Measurements from ENCODE around the gene RRP1.
A peak's percentile ranks its signal among the peaks of the same experiment; 100 is the strongest.

The RRP1 gene

DNA sequence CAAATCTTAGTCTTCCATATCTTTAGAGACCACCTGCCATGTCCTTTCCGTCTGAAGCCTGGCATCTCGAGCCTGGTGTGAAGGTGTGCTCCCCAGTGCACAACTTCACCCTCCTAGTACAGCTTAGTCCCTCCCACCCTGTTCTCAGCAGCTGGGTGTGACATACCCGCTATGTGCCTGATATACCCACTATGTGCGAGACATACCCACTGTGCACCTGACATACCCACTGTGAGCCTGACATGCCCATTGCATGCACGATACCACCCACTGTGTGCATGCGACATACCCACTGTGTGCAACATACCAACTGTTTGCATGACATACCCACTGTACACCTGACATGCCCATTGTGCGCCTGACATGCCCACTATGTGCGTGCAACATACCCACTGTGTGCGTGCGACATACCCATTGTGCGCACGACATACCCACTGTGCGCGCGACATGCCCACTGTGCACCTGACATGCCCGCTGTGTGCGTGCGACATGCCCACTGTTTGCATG is 3.0 kb upstream of the RRP1 start:
- TF ChIP-seq ZNF274 (IDR thresholded peaks at IDR 0.05; ENCODE audit: low read depth, low read length) = no peak
- Histone ChIP-seq H3K27me3 (ENCODE audit: insufficient read depth, insufficient read length) (no peaks in the 10 kb centered on the region), H3K4me1 (ENCODE audit: insufficient read depth, insufficient read length) (peaks cover 11% of the 10 kb centered on the region), H3K4me3 (ENCODE audit: insufficient read length, low read depth) (no peak overlapping the region), H3K9me3 (ENCODE audit: insufficient read depth, low read length) (no peaks in the 10 kb centered on the region), H3K36me3 (ENCODE audit: insufficient read depth, insufficient read length, low read length) (peaks cover 13% of the 10 kb centered on the region), H3K9ac (ENCODE audit: insufficient read length, low read depth) (no peak overlapping the region)
- no peak for DNase-seq (ENCODE audit: low read depth, low spot score)

DNA sequence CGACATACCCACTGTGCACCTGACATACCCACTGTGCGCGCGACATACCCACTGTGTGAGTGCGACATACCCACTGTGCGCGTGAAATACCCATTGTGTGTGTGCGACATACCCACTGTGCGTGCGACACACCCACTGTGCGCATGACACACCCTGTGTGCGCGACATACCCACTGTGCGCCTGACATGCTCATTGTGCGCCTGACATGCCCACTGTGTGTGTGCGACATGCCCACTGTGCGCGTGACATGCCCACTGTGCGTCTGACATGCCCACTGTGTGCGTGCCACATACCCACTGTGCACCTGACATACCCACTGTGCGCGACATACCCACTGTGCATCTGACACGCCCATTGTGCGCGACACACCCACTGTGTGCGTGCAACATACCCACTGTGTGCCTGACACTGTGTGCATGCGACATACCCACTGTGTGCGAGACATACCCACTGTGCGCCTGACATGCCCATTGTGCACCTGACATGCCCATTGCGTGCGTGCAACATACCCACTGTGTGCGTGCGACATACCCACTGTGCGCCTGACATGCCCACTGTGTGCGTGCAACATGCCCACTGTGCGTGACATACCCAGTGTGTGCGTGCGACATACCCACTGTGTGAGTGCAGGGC is 2.5 kb upstream of the RRP1 start:
- H3K27me3 ChIP-seq (ENCODE audit: insufficient read depth, insufficient read length) = no peaks in the 10 kb centered on the region
- no peak for DNase-seq (ENCODE audit: low read depth, low spot score)
- H3K9ac ChIP-seq (ENCODE audit: insufficient read length, low read depth) = no peak overlapping the region
- H3K9me3 ChIP-seq (ENCODE audit: insufficient read depth, low read length) = no peaks in the 10 kb centered on the region
- peaks cover 11% of the 10 kb centered on the region for H3K4me1 ChIP-seq (ENCODE audit: insufficient read depth, insufficient read length)
- TF ChIP-seq SUZ12 (IDR thresholded peaks at IDR 0.05; ENCODE audit: extremely low read depth, insufficient read depth, insufficient read length) = no peak
- H3K4me3 ChIP-seq (ENCODE audit: insufficient read length, low read depth) = no peak overlapping the region
- H3K36me3 ChIP-seq (ENCODE audit: insufficient read depth, insufficient read length, low read length) = peaks cover 18% of the 10 kb centered on the region

DNA sequence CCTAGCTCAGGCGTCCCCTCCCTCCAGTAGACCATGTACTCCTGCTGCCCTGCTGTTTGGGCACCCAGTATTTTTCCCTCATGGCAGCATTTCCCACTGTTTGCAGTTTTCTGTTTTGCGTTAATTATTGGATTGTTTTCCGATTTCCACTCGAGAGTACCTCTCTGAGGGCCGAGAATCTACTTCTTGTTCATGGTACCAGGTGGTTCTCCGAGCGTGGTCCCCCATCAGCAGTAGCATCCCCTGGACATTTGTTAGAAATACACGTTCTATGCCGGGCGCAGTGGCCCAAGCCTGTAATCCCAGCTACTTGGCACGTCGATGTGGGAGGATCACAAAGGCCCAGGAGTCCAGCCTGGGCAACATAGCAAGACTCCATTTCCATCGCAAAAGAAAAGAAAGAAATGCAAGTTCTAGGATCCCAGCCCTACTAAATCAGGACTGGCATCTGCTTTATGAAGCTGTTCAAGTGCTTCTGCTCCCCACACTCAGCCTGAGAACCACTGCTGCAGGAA is 690 bp downstream of the RRP1 start:
- H3K27me3 ChIP-seq (ENCODE audit: insufficient read depth, insufficient read length) = no peaks in the 10 kb centered on the region
- TF ChIP-seq ZNF274 (IDR thresholded peaks at IDR 0.05; ENCODE audit: low read depth, low read length) = no peak
- no peak for TF ChIP-seq SUZ12 (IDR thresholded peaks at IDR 0.05; ENCODE audit: extremely low read depth, insufficient read depth, insufficient read length)
- TF ChIP-seq YY1 (IDR thresholded peaks at IDR 0.05; ENCODE audit: insufficient read depth, insufficient read length) = no peak
- peaks cover 11% of the 10 kb centered on the region for H3K4me1 ChIP-seq (ENCODE audit: insufficient read depth, insufficient read length)
- peak overlapping the region; percentile 98 for H3K9ac ChIP-seq (ENCODE audit: insufficient read length, low read depth)
- peaks cover 49% of the 10 kb centered on the region for H3K36me3 ChIP-seq (ENCODE audit: insufficient read depth, insufficient read length, low read length)
- H3K9me3 ChIP-seq (ENCODE audit: insufficient read depth, low read length) = no peaks in the 10 kb centered on the region
- peak overlapping the region; percentile 98 for H3K4me3 ChIP-seq (ENCODE audit: insufficient read length, low read depth)
- DNase-seq (ENCODE audit: low read depth, low spot score) = no peak

DNA sequence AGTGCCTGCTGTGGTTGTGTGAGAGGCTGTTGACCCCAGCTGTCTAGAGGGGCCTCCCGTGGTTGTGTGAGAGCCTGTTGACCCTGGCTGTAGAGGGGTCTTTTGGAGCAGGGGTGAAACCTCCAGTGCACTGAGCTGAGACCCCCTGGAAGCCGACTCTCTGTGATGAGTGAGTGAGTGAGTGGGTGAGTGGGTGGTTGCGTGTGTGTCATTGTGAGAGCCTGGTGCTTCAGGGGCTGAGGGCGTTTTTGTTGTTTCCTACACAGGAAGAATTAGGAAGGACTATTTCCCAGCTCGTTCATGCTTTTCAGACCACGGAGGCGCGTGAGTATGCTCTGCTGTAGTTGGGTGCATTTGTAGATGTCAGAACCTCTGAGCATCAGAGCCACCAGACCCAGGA is 3.0 kb downstream of the RRP1 start:
- Histone ChIP-seq H3K9ac (ENCODE audit: insufficient read length, low read depth) (no peak overlapping the region), H3K4me3 (ENCODE audit: insufficient read length, low read depth) (no peak overlapping the region), H3K4me1 (ENCODE audit: insufficient read depth, insufficient read length) (peaks cover 7% of the 10 kb centered on the region), H3K27me3 (ENCODE audit: insufficient read depth, insufficient read length) (no peaks in the 10 kb centered on the region), H3K9me3 (ENCODE audit: insufficient read depth, low read length) (no peaks in the 10 kb centered on the region), H3K36me3 (ENCODE audit: insufficient read depth, insufficient read length, low read length) (peaks cover 73% of the 10 kb centered on the region)
- TF ChIP-seq ZNF274 (IDR thresholded peaks at IDR 0.05; ENCODE audit: low read depth, low read length) (no peak), SUZ12 (IDR thresholded peaks at IDR 0.05; ENCODE audit: extremely low read depth, insufficient read depth, insufficient read length) (no peak), YY1 (IDR thresholded peaks at IDR 0.05; ENCODE audit: insufficient read depth, insufficient read length) (no peak)
- no peak for DNase-seq (ENCODE audit: low read depth, low spot score)

DNA sequence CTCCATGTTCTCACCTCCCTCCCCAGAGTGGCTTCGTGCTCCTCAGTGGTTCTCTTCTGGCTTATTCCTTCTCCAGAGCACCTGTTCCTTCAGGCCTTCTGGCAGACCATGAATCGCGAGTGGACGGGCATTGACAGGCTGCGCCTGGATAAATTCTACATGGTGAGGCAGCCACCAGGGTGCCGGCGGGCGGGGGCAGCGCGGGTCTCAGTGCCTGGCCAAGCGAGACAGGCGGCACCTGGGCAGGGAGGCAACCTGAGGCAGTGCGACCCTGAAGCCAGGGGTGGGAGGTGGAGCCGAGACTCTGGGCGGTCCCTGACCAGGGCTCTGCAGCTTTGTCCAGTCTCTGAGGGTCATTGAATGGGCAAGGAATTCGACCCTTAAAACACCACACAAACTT is 3.9 kb downstream of the RRP1 start:
- Histone ChIP-seq H3K36me3 (ENCODE audit: insufficient read depth, insufficient read length, low read length) (peaks cover 81% of the 10 kb centered on the region), H3K9ac (ENCODE audit: insufficient read length, low read depth) (no peak overlapping the region), H3K27me3 (ENCODE audit: insufficient read depth, insufficient read length) (no peaks in the 10 kb centered on the region), H3K4me3 (ENCODE audit: insufficient read length, low read depth) (no peak overlapping the region), H3K4me1 (ENCODE audit: insufficient read depth, insufficient read length) (peaks cover 7% of the 10 kb centered on the region), H3K9me3 (ENCODE audit: insufficient read depth, low read length) (no peaks in the 10 kb centered on the region)
- TF ChIP-seq ZNF274 (IDR thresholded peaks at IDR 0.05; ENCODE audit: low read depth, low read length) (no peak), SUZ12 (IDR thresholded peaks at IDR 0.05; ENCODE audit: extremely low read depth, insufficient read depth, insufficient read length) (no peak), YY1 (IDR thresholded peaks at IDR 0.05; ENCODE audit: insufficient read depth, insufficient read length) (no peak)
- DNase-seq (ENCODE audit: low read depth, low spot score) = no peak

DNA sequence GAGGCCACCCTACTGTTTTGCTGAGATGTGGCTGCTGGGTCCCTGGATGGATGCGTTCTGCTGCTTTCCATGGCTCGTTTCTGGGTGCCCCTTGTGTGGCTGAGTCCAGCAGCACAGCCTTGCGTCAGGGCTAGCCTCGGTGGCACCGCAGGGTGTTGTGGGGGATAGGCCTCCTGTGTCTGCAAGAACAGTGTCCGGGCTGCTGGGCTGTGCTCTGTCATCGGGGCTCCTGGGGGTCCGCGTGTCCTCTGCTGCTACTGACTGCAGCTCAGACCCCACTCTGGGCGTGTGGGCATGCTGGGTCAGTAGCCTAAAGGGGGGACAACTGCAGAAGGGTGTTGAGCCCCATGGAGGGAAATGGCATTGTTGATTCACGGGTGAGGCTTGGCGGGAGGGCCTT is 4.9 kb downstream of the RRP1 start:
- H3K36me3 ChIP-seq (ENCODE audit: insufficient read depth, insufficient read length, low read length) = peaks cover 91% of the 10 kb centered on the region
- no peak overlapping the region for H3K9ac ChIP-seq (ENCODE audit: insufficient read length, low read depth)
- TF ChIP-seq SUZ12 (IDR thresholded peaks at IDR 0.05; ENCODE audit: extremely low read depth, insufficient read depth, insufficient read length) = no peak
- no peak for TF ChIP-seq ZNF274 (IDR thresholded peaks at IDR 0.05; ENCODE audit: low read depth, low read length)
- no peak for TF ChIP-seq YY1 (IDR thresholded peaks at IDR 0.05; ENCODE audit: insufficient read depth, insufficient read length)
- H3K4me1 ChIP-seq (ENCODE audit: insufficient read depth, insufficient read length) = peaks cover 7% of the 10 kb centered on the region
- no peak for DNase-seq (ENCODE audit: low read depth, low spot score)
- H3K9me3 ChIP-seq (ENCODE audit: insufficient read depth, low read length) = no peaks in the 10 kb centered on the region
- no peak overlapping the region for H3K4me3 ChIP-seq (ENCODE audit: insufficient read length, low read depth)
- H3K27me3 ChIP-seq (ENCODE audit: insufficient read depth, insufficient read length) = no peaks in the 10 kb centered on the region

DNA sequence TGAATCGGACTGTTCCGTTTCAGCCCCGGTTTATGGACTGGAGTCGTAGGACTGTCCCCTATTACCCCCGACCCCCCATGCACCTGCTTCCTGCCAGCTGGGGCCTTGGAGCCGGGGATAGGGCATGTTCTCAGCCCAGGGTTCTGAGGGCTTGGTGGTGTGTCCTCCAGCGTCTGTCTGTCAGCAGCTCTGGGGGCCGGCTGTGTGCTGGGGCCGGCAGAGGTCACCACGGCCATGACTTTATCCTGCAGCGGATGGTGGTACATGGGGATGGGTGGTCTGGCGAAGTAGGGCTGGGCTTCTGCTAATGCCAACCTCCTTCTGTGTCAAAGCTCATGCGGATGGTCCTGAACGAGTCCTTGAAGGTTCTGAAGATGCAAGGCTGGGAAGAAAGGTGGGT is 5.5 kb downstream of the RRP1 start:
- Histone ChIP-seq H3K4me3 (ENCODE audit: insufficient read length, low read depth) (no peak overlapping the region), H3K4me1 (ENCODE audit: insufficient read depth, insufficient read length) (peaks cover 7% of the 10 kb centered on the region), H3K27me3 (ENCODE audit: insufficient read depth, insufficient read length) (no peaks in the 10 kb centered on the region), H3K36me3 (ENCODE audit: insufficient read depth, insufficient read length, low read length) (peaks cover 97% of the 10 kb centered on the region), H3K9ac (ENCODE audit: insufficient read length, low read depth) (no peak overlapping the region), H3K9me3 (ENCODE audit: insufficient read depth, low read length) (no peaks in the 10 kb centered on the region)
- TF ChIP-seq YY1 (IDR thresholded peaks at IDR 0.05; ENCODE audit: insufficient read depth, insufficient read length) = no peak
- TF ChIP-seq ZNF274 (IDR thresholded peaks at IDR 0.05; ENCODE audit: low read depth, low read length) = no peak
- no peak for TF ChIP-seq SUZ12 (IDR thresholded peaks at IDR 0.05; ENCODE audit: extremely low read depth, insufficient read depth, insufficient read length)
- no peak for DNase-seq (ENCODE audit: low read depth, low spot score)
